Aorta (tissue), 5 donors: ENCODE results near the gene GATAD2A. TPM values are rescaled to one million over a fixed set of nuclear protein-coding genes. Genes with fewer than 3 reads are reported as not detected.

Source experiments
- ATAC-seq: fragments of 200-7000 bp; cut with Tn5 transposase; one replicate; pipeline ENCODE4 v1.9.1; 2022; ENCODE audit warnings: moderate library complexity; ENCODE audit not compliant: low FRiP score
- DNase-seq, 2 donors: peaks; one replicate each; pipeline ENCODE4 v3.0.0-alpha.2; 2020
- H3K27ac ChIP-seq, 2 donors: one replicate each; pipeline ENCODE4 v1.5.1; 2013; ENCODE audit warnings: low read length in 2 of 2, mild to moderate bottlenecking in 2 of 2, moderate library complexity in 2 of 2, control low read depth in 1 of 2, inconsistent platforms in 1 of 2, low read depth in 1 of 2
- H3K27me3 ChIP-seq, 2 donors: one replicate each; pipeline ENCODE4 v1.6.1; 2013; ENCODE audit warnings: control low read depth in 1 of 2, low read length in 1 of 2, mild to moderate bottlenecking in 1 of 2, moderate library complexity in 1 of 2; ENCODE audit not compliant: insufficient read depth in 2 of 2, control insufficient read depth in 1 of 2
- H3K36me3 ChIP-seq, 2 donors: one replicate each; pipeline ENCODE4 v1.6.1; 2013; ENCODE audit warnings: control low read depth in 1 of 2, low read length in 1 of 2, mild to moderate bottlenecking in 1 of 2; ENCODE audit not compliant: insufficient read depth in 2 of 2, control insufficient read depth in 1 of 2
- H3K4me1 ChIP-seq, 2 donors: one replicate each; pipeline ENCODE4 v1.6.1; 2013; ENCODE audit warnings: low read length in 2 of 2, control low read depth in 1 of 2, mild to moderate bottlenecking in 1 of 2, moderate library complexity in 1 of 2; ENCODE audit not compliant: insufficient read depth in 2 of 2, control insufficient read depth in 1 of 2
- H3K4me3 ChIP-seq, 2 donors: one replicate each; pipeline ENCODE4 v1.5.1; 2013; ENCODE audit warnings: low read length in 2 of 2, control low read depth in 1 of 2, mild to moderate bottlenecking in 1 of 2
- H3K9me3 ChIP-seq: one replicate; pipeline ENCODE4 v1.6.1; 2013; ENCODE audit warnings: mild to moderate bottlenecking, low read length; ENCODE audit not compliant: control insufficient read depth
- WGBS, 2 donors: extraction: QIAGEN DNeasy Blood & Tissue Kit; methylation state at CpG; one replicate each; pipeline ENCODE4 v1.1.7; 2013; 5-methylcytosine and 5-hydroxymethylcytosine counted together
- intact Hi-C, 2 donors: fragments of 100-400 bp; cut with DNase I; formaldehyde crosslinking; loops; one replicate each; pipeline versions ENCODE4 v1.14.2 to v1.15.0; 2022
- polyA plus RNA-seq, 2 donors: library from polyadenylated mRNA; stranded (reverse); fragments of 200-250 nt; gene quantifications; one replicate each; pipeline ENCODE4 v1.2.3, GENCODE V29; 2013
- total RNA-seq, 2 donors: library from RNA; stranded (reverse); fragmentation: NEBNext Ultra II Directional; extraction: Animal tissue kit (Norgen Biotek cat#: 25700); gene quantifications; one replicate each; pipeline ENCODE4 v1.2.1, GENCODE V29; 2021
- donor health status: healthy with polysubstance abuse.
- donor health status: Bipolar disorder and iron deficiency.
- donor health status: DM: no; HTN: no; CAD: no.
- donor health status: DM: no; HTN: no; CAD: no.
- donor health status: DM: yes; HTN: yes; CAD: no.

GATAD2A gene
- total and polyA plus RNA-seq, 4 donors, result 17.9 to 86.7 (median 50.7) TPM

- H3K4me3 ChIP-seq, result no peak overlapping the region
Measured at GRCh38 chr19:19526581-19527370, 121.3 kb downstream of the GATAD2A start.

GRCh38 chr19:19527371-19527656 is 121.8 kb downstream of the GATAD2A start:
- intact Hi-C loops, result no loop called here
- no peaks in the 10 kb centered on the region for H3K27me3 ChIP-seq
- WGBS, 2 donors, result 93 to 95% methylated on average over 9 of the region's 9 CpGs
- H3K36me3 ChIP-seq, result no peaks in the 10 kb centered on the region
- no peak for ATAC-seq
- no peaks in the 10 kb centered on the region for H3K9me3 ChIP-seq
- H3K4me3 ChIP-seq, result no peak overlapping the region
- no peak for DNase-seq
- H3K27ac ChIP-seq, result no peak overlapping the region
- no peaks in the 10 kb centered on the region for H3K4me1 ChIP-seq

More at GRCh38 chr19:19526581-19527370, 121.3 kb downstream of the GATAD2A start:
- no peak overlapping the region for H3K27ac ChIP-seq
- intact Hi-C loops, result no loop called here
- DNase-seq (no peak), ATAC-seq (no peak)
- H3K27me3 ChIP-seq, result no peaks in the 10 kb centered on the region
- no peaks in the 10 kb centered on the region for H3K4me1 ChIP-seq
- H3K9me3 ChIP-seq, result no peaks in the 10 kb centered on the region
- WGBS, 2 donors, result 73 to 78% methylated on average over 28 of the region's 28 CpGs
- no peaks in the 10 kb centered on the region for H3K36me3 ChIP-seq

GRCh38 chr19:19527674-19528625 is 122.5 kb downstream of the GATAD2A start:
- no peaks in the 10 kb centered on the region for H3K36me3 ChIP-seq
- no peaks in the 10 kb centered on the region for H3K27me3 ChIP-seq
- H3K4me1 ChIP-seq, result no peaks in the 10 kb centered on the region
- intact Hi-C loops, result no loop called here
- no peak overlapping the region for H3K27ac ChIP-seq
- DNase-seq (no peak), ATAC-seq (no peak)
- WGBS, 2 donors, result 91 to 92% methylated on average over 26 to 27 of the region's 27 CpGs
- no peak overlapping the region for H3K4me3 ChIP-seq
- no peaks in the 10 kb centered on the region for H3K9me3 ChIP-seq

GRCh38 chr19:19528721-19529490 is 123.4 kb downstream of the GATAD2A start, which contains the start of gene YJEFN3:
TSS of gene YJEFN3 (plus strand) at chr19:19528911. CDS start at chr19:19528933, 22 bp downstream.
- no peaks in the 10 kb centered on the region for H3K27me3 ChIP-seq
- H3K4me1 ChIP-seq, result no peaks in the 10 kb centered on the region
- WGBS, 2 donors, result 46 to 48% methylated on average over 28 to 50 of the region's 50 CpGs
- no peak within 1 kb of the TSS for H3K4me3 ChIP-seq
- no peaks in the 10 kb centered on the region for H3K36me3 ChIP-seq
- H3K9me3 ChIP-seq, result no peaks in the 10 kb centered on the region
- DNase-seq (no peak), ATAC-seq (no peak)
- H3K27ac ChIP-seq, result no peak within 1 kb of the TSS
- intact Hi-C loops, result no loop called here

GRCh38 chr19:19529783-19530422 is 124.4 kb downstream of the GATAD2A start:
- H3K36me3 ChIP-seq, result no peaks in the 10 kb centered on the region
- no peak overlapping the region for H3K4me3 ChIP-seq
- WGBS, 2 donors, result 67 to 73% methylated on average over 11 of the region's 11 CpGs
- no peaks in the 10 kb centered on the region for H3K9me3 ChIP-seq
- no peak overlapping the region for H3K27ac ChIP-seq
- DNase-seq (no peak), ATAC-seq (no peak)
- no peaks in the 10 kb centered on the region for H3K4me1 ChIP-seq
- H3K27me3 ChIP-seq, result no peaks in the 10 kb centered on the region
- intact Hi-C loops, result loop anchor here in 1 of 2 donors (5.0 kb wide), 2 partner anchors 112 to 432 kb away; partner anchors contain the start of gene GMIP

- WGBS, 2 donors, result 44 to 48% methylated on average over 9 of the region's 9 CpGs
- H3K4me3 ChIP-seq, result no peak overlapping the region
- no peaks in the 10 kb centered on the region for H3K27me3 ChIP-seq
- no peaks in the 10 kb centered on the region for H3K36me3 ChIP-seq
- DNase-seq (no peak), ATAC-seq (no peak)
- H3K27ac ChIP-seq, result no peak overlapping the region
- H3K9me3 ChIP-seq, result no peaks in the 10 kb centered on the region
- intact Hi-C loops, result loop anchor here in 1 of 2 donors (5.0 kb wide), 2 partner anchors 112 to 432 kb away; partner anchors contain the start of gene GMIP
- no peaks in the 10 kb centered on the region for H3K4me1 ChIP-seq
Measured at GRCh38 chr19:19530423-19530804, 124.9 kb downstream of the GATAD2A start.

- no peaks in the 10 kb centered on the region for H3K9me3 ChIP-seq
- no peak overlapping the region for H3K4me3 ChIP-seq
- WGBS, 2 donors, result 85 to 89% methylated on average over 4 of the region's 4 CpGs
- ATAC-seq, result no peak
- H3K27me3 ChIP-seq, result no peaks in the 10 kb centered on the region
- no peak overlapping the region for H3K27ac ChIP-seq
- intact Hi-C loops, result loop anchor here in 1 of 2 donors (5.0 kb wide), 2 partner anchors 111 to 431 kb away; partner anchors contain the start of gene GMIP
- no peaks in the 10 kb centered on the region for H3K4me1 ChIP-seq
- DNase-seq, result no peak
- no peaks in the 10 kb centered on the region for H3K36me3 ChIP-seq
Measured at GRCh38 chr19:19530889-19531288, 125.4 kb downstream of the GATAD2A start.
